Adipose tissue (tissue), 3 donors: ENCODE results near the gene RIT2. TPM values are rescaled to one million over a fixed set of nuclear protein-coding genes. Genes with fewer than 3 reads are reported as not detected.
"Not testable (repeated sequence)": the region's sequence is repeated elsewhere in the genome, so short reads cannot be mapped to it uniquely, and the experiment has no call there.

Source experiments
- H3K27ac ChIP-seq: one replicate; pipeline ENCODE4 v1.5.1; 2013; ENCODE audit warnings: low read depth, low read length
- WGBS, 3 donors: extraction: QIAGEN DNeasy Blood & Tissue Kit; methylation state at CpG; one replicate each; pipeline ENCODE4 v1.1.7; 2013; 5-methylcytosine and 5-hydroxymethylcytosine counted together
- polyA plus RNA-seq, 3 donors: library from polyadenylated mRNA; stranded (reverse); fragments of 200-250 nt; gene quantifications; one replicate each; pipeline ENCODE4 v1.2.3, GENCODE V29; 2013
- donor health status: healthy with polysubstance abuse.
- donor health status: Bipolar disorder and iron deficiency.
- donor health status: healthy.

RIT2 gene
- polyA plus RNA-seq, 3 donors: not detected

DNA sequence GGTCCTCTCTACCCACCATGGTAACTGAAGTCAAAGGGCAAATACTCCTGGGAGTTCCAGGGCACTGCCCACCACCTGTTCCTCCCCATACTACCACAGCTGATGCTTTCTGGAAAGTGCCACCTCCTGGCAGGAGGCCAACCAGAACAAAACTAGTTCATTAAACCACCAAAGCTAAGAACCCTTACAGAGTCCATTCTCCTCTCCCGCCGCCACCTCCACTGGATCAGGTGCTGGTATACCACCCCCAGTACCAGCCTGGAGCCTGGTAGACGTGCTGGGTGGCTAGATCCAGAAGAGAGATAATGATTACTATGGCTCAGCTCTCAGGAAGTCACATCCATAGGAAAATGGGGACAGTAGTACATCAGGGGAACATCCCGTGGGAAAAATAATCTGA, 300.9 kb downstream of the RIT2 start:
- WGBS, 3 donors: 84 to 92% (median 87%) methylated on average over 4 of the region's 4 CpGs
- H3K27ac ChIP-seq: no peak overlapping the region

DNA sequence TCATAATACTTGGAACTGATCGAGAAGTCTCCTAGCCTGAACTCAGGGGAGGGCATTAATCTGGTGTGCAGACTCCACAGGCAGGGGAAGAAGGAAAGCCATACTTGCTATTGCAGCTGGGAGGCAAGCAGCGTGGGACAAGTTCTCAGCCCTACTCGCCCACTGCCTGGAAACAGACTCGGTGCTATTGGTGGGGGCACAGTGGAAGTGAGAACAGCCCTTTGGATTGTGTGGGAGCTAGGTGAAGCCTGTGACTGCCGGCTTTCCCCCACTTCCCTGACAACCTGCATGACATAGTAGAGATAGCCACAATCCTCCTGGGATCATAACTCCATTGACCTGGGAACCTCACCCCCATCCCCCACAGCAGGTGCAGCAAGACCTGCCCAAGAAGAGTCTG, 301.3 kb downstream of the RIT2 start:
- WGBS, 3 donors: 82 to 84% (median 82%) methylated on average over 5 of the region's 5 CpGs
- no peak overlapping the region for H3K27ac ChIP-seq

DNA sequence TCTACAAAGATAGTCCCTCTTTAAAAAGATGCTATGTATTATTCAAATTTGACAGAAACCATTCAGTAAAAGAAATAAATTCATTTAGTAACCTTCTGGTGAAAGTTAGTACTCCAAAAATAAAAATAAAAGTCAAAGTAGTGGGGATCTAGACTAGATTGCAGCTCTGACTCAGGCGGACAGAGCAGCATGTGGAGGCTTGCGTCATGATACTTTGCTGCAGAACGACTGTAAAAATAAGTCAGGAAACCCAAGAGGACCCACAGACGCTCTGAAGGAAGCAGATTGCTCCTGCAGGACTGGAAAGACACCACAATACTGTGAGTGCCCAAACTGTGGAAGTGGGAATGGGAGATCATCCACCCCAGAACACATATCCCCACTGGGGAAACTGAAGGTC, 301.9 kb downstream of the RIT2 start:
- WGBS, 3 donors: 51 to 54% (median 54%) methylated on average over 4 of the region's 4 CpGs
- H3K27ac ChIP-seq: no peak overlapping the region

DNA sequence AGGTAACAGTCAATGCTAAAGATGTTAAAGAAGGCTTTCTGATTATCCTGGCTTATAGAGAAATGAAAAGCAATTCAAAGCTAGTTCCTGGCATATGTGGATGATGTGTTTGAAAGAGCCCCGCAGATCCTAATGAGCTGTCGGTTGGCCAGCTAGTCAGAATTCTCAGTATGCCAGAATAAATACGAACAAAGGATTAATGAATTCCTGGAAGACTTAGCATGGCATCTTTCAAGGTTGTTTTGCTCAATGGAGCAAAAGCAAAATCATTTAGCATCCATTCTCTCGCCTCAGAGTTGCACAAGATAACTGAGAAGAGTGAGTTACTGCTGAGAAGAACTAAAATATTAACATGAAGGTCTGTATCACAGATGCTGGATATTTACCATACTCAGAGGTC, 307.6 kb downstream of the RIT2 start:
- WGBS, 3 donors: 57 to 84% (median 76%) methylated on average over 4 of the region's 4 CpGs
- no peak overlapping the region for H3K27ac ChIP-seq

DNA sequence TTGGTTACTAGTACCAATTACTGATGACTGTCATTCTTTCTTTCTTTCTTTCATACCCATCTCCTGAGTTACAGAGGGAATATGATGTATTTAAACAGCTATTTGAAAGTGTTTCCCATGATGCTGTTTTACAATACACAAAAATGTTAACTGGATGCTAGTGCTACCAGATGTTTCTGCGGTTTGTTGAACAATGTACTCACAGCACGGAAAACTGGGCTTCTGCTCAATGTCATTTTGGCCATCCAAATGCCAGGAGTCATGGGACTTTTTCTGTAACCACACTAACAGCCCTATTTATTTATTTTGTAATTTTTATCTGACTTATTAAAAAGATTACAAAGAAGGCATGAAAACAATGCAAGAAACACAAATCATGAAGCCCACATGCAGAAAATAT, 313.8 kb downstream of the RIT2 start:
- 68 to 83% (median 74%) methylated on average over 2 of the region's 2 CpGs for WGBS, 3 donors
- no peak overlapping the region for H3K27ac ChIP-seq

DNA sequence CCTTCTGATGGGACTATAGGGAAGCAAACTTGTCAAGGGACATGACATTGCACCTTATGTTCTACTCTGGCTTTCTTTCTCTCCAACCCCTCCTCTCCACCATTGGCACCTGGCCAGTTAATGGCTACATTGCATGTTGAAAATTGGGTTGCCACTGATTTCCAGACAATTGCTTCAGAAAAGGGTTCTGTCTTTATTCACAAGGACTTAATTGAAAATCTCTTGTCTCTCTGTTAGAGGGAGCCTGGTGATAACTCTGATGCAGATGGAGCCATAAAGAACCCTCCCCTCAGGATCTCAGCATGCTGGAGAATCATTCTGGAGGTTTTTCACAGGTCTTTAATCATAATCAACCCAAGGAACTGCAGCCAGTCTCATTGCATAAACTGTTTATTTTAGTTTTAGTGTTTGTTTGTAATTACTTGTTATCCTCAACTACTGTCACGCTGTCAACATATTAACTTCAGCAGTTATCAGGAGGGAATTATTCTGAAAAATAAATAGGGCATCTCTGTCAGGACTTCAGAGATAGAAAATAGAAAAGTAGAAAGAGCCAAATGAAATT, 316.8 kb downstream of the RIT2 start:
- no peak overlapping the region for H3K27ac ChIP-seq
- 46 to 54% (median 54%) methylated on average over 1 of the region's 1 CpG for WGBS, 3 donors

DNA sequence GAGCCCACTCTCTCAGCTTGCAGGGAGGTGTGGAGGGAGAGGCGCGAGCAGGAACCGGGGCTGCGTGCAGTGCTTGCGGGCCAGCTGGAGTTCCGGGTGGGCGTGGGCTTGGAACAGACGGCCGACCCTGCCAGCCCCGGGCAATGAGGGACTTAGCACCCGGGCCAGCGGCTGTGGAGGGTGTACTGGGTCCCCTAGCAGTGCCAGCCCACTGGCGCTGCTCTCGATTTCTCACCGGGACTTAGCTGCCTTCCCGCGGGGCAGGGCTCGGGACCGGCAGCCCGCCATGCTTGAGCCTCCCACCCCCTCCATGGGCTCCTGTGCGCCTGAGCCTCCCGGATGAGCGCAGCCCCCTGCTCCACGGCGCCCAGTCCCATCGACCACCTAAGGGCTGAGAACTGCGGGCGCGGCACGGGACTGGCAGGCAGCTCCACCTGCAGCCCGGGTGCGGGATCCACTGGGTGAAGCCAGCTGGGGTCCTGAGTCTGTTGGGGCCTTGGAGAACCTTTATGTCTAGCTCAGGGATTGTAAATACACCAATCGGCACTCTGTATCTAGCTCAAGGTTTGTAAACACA, 320.2 kb downstream of the RIT2 start:
- H3K27ac ChIP-seq: not testable (repeated sequence)
- WGBS, 3 donors: 91 to 96% (median 92%) methylated on average over 32 to 33 of the region's 33 CpGs

DNA sequence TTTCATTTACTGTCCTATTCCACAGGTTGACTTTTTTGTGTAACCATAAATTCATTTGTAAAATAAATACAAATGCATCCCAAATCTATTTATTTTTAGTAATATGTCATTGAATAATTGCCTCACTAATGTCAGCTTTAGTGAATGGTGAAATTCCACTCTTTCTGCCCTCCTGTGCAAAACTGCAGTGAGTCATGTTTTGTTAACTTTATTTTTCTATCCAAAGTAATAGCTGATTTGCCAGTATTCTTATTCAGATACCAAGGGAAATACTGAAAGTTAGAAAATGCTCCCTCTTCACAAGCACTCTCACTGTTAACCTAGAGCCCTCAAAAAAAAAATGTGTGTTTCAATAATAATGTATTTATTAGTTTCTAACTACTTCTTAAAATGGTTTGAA, 322.8 kb downstream of the RIT2 start:
- no peak overlapping the region for H3K27ac ChIP-seq

DNA sequence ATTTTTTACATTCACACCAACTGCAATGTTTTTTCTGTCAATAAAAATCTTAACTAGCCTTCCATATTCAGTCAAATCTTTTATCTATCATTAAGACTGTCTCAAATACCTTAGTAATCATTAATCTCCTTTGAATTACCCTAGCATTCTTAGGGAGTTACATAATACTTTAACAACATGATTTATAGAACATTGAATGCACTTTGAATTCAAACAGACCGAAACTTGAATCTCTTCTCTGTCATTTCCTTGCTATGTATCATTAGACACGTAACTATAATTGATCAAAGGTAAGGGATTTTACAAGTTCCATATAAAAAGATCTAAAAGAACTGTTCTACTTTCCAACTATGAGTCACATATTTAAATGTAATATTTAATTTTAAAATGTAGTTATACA, 330.9 kb downstream of the RIT2 start:
- 40 to 81% (median 76%) methylated on average over 2 of the region's 2 CpGs for WGBS, 3 donors
- H3K27ac ChIP-seq: no peak overlapping the region

DNA sequence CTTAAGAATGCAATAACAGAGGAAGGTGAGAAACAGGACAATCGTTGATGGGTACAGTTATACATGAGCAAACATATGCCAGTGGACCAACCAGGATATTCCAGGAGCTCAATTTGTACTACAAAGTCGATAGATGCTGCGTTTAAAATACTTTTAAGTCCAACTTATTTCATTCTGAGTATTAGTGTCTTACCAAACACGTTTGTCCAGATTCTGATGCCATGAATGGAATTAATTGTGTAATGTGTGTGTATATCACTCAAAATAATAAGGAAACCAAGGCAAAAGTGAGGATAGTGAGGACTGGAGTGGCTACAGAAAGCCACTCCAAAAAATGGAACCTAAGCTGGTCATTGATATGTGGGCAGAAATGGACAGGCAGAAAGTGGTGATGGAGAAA, 332.6 kb downstream of the RIT2 start:
- H3K27ac ChIP-seq: no peak overlapping the region
- 64 to 82% (median 75%) methylated on average over 4 of the region's 4 CpGs for WGBS, 3 donors

DNA sequence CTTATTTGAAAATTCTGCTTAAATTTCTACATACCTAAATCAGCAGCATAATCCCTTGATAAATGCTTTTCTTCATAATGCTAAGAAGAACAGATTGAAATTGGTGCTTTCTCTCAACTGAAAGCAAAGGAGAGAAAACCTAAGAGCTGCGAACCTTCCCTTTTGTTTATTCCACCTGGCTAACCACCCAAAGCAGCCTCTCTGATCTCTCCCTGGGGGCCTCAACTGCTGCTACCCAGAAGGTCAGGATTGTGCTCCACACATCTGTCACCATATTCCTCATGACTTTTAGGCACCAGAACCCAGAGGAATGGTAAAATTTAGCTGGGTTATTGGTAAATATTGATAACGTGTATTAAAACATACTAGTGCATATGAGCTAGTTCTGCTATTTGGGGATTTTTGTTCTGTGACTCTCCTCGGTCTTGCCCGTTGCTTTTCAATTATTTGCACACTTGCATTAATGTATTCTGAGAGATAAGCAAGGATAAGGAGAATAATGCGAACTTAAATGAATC, 334.1 kb downstream of the RIT2 start:
- H3K27ac ChIP-seq: no peak overlapping the region
- WGBS, 3 donors: 50 to 79% (median 75%) methylated on average over 5 of the region's 5 CpGs

DNA sequence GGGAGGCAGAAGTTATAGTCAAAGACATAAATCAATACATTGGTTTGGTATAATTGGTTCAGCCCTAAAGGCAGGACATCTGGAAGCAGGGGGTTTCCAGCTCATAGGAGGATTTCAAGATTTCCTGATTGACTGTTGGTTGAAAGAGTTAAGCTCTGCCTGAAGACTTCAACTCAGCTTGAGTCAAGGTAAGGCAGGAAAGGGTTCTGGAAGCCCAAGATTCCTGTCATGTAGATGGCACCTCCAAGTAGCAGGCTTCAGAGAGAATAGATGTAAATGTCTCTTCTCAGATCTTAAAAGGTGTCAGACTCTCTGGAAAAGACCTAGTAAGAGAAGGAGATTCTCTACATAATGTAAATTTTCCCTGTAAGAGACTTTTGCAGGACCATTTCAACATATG, 335.3 kb downstream of the RIT2 start:
- H3K27ac ChIP-seq: no peak overlapping the region

DNA sequence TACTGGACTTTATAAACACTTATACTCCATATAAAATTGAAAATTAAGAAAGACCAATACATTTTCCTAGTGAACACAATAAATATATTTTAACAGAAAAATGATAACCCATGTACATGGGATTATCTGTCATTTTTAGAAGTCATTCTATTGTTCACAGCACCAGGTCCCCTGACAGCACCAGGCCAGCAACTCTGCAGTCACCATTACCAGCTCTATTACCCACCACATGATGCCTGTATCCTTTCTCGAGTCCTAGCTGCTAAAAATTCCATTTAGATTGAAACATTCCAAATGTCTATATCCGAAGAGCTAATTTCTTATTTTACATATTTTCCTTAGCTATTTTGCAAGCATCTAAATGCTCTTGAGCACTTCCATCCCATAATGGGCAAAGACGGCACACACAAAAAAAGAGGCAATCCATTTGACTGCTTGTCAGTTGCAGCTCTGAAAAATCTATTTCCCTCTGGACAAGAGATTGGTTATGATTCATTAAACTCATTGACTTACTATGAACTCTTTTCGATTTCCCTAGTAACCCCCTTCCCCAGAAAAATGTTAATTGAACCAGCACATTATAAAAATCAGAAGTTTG, 336.9 kb downstream of the RIT2 start:
- no peak overlapping the region for H3K27ac ChIP-seq
- WGBS, 3 donors: 49 to 66% (median 56%) methylated on average over 4 of the region's 4 CpGs

DNA sequence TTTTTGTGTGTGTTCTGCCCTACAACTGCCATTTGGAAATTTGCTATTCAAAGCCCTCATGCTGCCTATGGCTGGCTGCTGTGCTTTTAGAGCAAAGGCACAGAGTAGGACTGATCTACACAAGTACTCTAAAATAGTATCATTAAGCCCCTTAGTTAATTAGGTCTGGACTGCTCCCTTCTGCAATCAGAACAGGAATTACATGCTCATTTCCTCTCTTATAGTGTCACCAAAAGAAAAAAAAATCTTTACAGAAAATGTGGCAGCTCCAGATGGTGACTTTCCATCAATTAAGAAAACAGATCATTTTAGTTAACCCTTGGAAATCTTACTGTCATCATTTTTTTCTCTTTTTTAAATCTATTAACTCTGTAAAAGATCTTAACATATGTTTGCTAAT, 337.5 kb downstream of the RIT2 start:
- no peak overlapping the region for H3K27ac ChIP-seq

DNA sequence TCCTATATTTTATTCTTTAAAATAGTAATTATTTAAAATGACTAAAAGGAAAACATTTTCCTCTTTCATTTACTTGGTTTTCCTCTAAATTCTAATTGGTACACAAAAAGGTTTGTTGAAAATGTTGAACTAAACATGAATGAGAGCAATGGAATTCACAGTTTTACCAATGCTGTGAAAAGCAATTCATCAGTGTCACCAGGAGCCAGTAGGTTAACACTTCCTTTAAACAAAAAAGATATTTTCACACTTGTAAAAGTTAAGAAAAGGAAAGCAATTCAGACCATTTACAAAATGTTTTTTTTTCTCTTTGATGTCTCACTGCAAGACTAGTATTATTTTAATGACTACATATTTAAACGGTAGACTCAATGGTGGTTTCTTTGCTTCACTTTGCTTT, 341.6 kb downstream of the RIT2 start:
- WGBS, 3 donors: 3 to 28% (median 16%) methylated on average over 1 of the region's 1 CpG
- no peak overlapping the region for H3K27ac ChIP-seq

DNA sequence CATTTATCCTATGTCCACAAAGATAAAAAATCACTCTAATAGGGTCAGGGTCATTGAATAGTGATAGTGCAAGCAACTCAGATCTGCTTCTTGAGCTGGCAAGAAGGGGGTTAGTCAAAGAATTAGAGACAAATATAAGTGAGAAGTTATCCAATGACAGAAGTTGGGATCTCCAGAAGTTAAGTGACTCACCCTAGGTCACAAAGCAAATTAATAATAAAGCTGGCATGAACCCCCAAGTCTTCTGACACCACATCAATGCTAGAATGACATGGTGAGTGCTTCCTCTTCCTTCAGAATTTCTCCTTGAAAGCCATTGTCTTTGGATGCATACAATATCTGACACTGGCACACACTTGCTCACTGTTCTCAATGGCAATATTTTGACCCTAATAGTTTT, 343.5 kb downstream of the RIT2 start:
- H3K27ac ChIP-seq: no peak overlapping the region

DNA sequence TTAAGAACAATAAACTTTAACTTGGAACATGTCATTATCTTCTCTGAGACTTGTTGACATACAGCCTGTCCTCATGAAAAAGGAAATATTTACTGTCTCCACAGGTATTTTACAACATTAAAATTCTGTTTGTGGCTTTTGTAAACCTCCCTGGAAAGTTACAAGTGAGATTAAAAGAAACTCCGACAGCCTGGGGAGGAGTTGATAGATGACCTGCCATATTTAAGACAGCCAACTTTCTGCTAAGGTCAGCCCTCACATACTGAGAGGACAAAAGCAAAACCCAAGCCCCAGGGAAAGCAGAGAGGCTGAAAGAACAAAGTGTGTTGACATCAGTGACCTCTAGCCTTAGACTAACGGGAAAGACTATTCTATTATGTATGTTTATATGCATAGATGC, 350.2 kb downstream of the RIT2 start:
- H3K27ac ChIP-seq: no peak overlapping the region
- 25 to 39% (median 36%) methylated on average over 2 of the region's 2 CpGs for WGBS, 3 donors

DNA sequence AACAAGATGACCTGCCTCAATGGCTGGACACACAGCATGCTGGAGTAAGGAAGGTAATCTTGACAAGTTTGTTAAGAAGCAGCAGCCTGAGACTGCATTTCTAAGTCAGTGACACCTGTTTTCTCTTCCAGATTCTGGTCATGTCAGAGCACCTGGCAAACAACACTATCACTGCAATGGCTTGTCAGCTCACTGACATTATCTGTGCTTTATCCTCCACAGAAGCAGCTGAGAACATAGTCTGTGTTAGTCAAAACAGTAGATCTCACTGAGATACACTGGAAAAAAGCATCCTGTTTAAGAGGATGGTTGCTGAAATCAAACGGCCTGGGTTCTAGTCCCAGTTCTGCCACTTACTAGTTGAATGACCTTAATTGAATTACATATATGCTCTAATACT, 355.2 kb downstream of the RIT2 start:
- H3K27ac ChIP-seq: no peak overlapping the region
- WGBS, 3 donors: 38 to 87% (median 77%) methylated on average over 1 of the region's 1 CpG

DNA sequence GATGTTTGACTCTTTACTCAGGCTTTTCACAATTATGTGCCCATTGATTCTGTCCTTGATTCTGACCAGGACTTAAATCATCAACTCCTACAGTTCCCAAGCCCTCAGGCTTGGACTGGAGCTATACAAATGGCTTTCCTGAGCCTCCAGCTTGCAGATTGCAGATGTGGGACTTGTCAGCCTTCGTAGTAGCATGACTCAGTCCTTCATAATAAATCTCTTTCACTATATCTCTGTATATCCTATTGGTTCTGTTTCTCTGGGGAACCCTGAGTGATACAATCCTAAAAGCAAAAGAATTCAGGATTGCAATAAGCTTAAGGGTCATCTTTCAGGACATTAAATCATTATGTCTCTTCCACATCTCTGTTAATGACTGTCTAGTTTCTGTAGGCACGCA, 356.6 kb downstream of the RIT2 start:
- WGBS, 3 donors: 52 to 59% (median 52%) methylated on average over 2 of the region's 2 CpGs

DNA sequence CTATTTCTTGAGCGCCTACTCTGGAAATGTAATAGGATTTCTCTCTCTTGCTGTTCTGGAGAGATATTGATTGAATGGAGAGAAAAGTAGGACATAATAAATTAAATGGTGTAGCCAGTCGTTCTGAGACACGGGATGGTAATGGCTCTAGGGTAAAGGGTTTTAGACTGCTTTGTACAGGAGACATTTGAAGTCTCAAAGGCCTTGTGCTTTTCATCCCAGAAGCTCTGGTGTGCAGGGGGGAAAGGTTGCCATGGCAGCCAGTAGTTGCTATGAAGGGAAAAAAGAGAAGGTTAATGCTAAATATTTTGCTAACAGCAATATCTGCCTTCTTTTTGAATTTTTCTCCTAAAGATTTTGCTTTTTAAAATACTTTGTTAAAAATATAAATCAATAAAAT, 359.3 kb downstream of the RIT2 start:
- no peak overlapping the region for H3K27ac ChIP-seq

More for the DNA sequence above, 356.6 kb downstream of the RIT2 start:
- no peak overlapping the region for H3K27ac ChIP-seq

More for the DNA sequence above, 359.3 kb downstream of the RIT2 start:
- WGBS, 3 donors: 61 to 81% (median 77%) methylated on average over 3 of the region's 3 CpGs
